GM18498 (cell line): Measurements from ENCODE around the gene GRXCR2.
"Not testable (repeated sequence)": the region's sequence is repeated elsewhere in the genome, so short reads cannot be mapped to it uniquely, and the experiment has no call there.

ENCODE experiments used
- ATAC-seq: cut with Tn5 transposase; IDR thresholded peaks from one replicate; pipeline ENCODE4 v1.9.1; 2021; ENCODE audit warnings: mild to moderate bottlenecking, moderate library complexity; ENCODE audit not compliant: unreplicated experiment

Gene GRXCR2

GRCh38 chr5:145840458-145841132 lies 32.2 kb downstream of the GRXCR2 start:
- no peak for ATAC-seq

DNA sequence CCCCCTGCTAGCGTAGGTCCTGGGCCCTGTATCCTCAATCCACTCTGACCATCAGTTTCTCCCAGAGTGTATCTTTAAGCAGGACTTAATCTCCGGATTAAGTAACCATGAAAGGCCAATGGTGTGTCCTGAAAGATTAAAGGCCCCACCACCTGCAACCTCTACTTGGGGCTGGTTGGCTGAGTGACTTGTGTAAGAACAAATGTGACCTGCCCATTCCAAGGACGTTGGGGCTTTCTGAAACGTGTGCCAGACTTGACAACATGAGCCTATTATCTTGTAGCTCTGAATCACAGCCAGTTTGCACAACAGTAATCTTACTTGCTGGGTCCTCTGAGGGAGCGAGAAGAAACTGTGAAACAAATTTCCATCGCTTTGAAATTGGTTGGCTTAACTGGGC lies 34.5 kb downstream of the GRXCR2 start:
- no peak for ATAC-seq

DNA sequence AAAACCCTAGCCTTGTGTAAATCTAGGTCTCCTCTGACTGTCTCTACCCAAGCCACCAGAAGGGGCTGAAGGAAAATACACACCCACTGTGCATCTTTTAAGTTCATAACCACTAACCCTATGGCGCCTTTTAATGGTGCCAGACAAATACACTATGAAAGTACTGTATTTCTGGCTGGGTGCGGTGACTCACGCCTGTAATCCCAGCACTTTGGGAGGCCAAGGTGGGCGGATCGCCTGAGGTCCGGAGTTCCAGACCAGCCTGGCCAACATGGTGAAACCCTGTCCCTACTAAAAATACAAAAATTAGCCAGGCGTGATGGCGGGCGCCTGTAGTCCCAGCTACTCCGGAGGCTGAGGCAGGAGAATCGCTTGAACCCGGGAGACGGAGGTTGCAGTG lies 36.6 kb downstream of the GRXCR2 start:
- not testable (repeated sequence) for ATAC-seq

GRCh38 chr5:145835848-145836239 lies 37.0 kb downstream of the GRXCR2 start:
- no peak for ATAC-seq

GRCh38 chr5:145834917-145835847 lies 37.6 kb downstream of the GRXCR2 start, which contains the start of gene PRELID2:
PRELID2 (minus strand) TSS chr5:145835342; CDS start chr5:145835251, 91 bp downstream.
- peak; percentile 88 for ATAC-seq

DNA sequence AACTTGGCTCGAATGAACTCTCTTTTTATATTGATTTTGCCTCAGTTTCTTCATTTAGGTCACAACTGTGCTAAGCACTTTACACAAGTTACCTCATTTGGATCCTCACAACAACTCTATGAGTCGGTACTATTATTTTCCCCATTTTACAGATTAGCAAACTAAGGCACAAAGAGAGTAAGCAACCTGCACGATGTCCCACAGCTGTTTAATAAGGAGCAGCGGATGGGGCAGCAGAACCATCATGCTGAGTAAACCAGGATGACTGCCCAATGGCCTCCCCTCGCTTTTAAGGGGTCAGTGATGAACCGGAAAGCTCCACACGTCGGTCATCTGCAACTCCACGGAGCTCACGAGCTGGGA lies 38.3 kb downstream of the GRXCR2 start:
- ATAC-seq: peak; percentile 7

DNA sequence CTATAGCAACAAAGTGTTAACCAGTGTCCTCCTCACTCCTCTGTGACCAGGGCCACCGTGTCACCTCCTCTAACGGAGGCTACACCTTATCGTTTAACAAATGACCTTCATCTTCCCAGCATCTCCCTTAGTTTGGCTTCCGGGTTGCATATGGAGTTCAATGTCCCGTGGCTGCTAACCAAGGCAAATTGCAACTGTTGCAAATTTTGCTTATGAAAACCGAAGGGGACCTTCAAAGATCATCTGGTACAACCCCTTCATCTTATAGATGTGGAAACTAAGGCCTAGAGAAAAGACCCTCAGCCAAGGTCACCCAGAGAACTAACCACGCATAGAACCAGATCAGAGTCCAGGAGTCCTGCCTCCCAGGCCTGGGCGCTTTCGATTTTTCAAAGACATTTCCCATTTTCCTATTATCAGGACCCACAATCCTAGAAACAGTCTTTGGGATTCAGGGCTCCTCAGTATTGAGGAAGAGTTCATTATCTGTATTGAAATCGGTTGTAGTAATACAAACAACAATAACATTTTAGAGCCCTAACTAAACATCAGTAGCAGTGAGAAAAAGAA lies 39.1 kb downstream of the GRXCR2 start:
- ATAC-seq: no peak

DNA sequence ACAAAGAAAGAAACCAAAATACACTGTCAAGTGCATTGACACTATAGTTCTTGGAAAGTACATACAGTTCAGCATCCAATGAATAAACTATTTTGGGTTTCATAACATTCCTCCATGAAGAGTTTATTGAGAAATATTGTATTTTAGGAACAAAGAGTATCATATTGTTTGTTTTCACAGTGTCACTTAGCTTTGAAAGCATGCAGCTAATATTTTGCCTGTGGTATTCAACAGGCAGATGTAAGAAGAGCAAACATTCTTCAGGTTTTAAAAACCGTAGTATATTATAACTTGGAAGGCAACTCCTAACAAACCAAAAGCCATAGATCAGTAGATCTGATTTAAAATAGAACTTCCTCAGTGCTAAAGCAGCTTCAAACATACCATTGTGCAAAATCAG lies 42.2 kb downstream of the GRXCR2 start:
- ATAC-seq: no peak

DNA sequence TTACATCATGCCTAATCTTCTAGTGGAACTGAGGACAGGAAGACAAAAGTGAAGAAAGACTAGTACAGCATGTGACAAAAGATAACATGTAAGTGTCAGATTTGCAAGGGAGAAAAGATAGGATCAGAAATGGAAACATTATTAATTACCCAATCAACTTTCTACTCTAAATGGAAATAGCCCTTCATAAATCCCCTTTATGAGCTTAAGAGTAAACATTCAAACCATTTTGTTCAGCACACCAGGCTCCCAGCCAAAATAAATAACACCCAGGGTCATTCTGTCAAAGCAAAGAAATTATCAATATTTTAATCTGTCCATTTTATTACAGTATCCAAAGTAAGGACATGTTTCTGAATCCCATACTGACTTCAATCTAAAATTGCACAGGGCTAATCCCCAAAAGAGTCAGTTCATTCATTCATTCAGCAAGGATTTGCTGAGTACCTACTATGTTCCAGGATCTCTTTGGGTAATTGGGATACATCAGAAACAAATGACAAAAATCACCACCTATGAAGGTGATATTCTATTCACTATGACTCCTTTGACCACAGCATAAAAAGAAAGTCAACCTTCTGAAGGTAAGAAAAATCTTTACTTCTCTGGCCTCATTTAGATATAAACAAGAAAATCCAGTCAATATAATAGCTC lies 43.0 kb downstream of the GRXCR2 start:
- ATAC-seq: no peak

DNA sequence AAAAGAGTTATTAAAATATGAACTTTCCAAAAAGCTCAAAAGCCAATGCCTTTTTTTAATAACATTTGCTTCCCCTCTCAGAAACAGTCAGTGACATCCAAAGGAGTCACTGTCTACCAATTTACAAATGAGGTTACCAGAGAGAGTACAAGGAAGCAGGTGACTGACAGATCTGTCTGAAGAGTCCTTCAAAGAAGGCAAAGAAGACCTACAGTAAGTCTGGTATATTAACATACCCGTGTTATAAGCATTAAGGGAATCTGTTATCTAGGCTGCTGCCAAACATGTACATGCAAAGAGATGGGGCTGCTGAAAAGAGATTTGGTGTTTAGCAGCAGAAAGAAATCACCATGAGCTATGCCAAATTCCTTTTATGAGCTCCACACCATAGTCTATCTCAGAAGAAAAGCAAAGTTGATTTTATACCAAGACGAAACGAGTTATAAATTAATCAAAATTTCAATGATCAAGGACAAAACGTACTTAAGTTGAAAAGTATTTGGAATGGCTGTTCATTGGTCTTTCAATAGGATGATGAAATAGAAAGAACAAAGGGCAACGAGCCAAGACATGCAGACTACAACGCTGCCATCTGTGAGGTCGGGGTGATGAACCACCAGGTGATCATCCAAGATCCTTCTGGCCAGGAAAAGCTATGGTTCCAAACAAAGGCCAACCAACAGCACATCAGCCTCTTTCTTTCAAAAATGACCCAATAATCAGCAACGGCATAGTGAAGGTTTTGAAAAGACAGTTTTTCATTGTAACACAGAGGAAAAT lies 45.7 kb downstream of the GRXCR2 start:
- no peak for ATAC-seq

DNA sequence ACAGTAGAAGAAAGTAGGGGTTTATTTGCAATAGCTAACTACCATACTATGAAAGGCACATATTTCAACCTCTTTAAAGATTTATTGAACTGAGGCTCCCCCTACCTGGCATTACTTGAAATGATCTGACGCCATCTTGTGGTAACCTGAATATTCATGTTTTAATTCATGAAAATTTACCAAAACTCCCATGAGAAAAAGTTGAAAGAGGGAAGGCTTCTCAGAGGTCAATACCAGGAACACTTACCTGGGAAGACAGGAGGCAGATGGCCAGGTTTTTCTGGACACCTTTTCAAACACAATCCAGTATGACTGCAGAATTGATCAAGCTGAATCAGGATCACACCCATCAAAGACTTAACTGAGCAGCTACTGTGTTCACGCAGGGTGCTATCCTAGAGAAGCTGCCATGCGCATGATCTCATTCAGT lies 47.0 kb downstream of the GRXCR2 start:
- peak; percentile 68 for ATAC-seq

DNA sequence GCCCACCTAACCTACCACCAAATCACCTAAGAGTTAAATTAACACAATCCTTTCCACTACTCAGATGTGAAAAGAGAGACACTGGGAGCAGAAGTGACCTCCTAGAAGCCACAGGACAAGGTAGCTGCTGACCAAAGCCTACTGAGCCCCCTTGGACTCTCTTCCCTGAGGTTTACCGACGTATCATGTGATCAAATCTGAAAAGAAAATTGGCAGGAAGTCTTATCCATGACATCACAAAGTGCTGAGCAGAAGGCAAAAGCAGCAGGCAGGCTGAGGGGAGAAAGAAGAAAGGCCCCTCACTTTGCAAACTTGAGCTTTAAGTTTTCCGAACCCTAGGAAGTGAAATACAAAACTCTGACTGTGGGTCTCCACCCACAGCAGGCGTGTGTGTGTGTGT lies 48.8 kb downstream of the GRXCR2 start:
- no peak for ATAC-seq

DNA sequence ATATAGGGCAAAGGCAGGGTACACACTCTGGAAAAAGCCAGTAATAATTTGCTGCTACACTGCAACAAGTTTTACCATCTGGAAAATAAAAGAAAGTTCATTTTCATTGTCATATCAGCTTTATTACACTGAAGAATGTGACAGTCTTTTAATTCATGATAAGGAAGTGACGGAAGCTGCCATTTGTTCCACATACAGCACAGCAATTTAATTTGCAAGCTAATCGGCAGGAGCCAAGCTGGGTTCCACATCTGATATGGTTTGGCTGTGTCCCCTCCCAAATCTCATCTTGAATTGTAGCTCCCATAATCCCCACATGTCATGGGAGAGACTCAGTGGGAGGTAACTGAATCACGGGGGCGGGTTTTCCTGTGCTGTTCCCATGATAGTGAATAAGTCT lies 54.2 kb downstream of the GRXCR2 start:
- ATAC-seq: no peak

GRCh38 chr5:145812877-145813276 lies 59.9 kb downstream of the GRXCR2 start:
- no peak for ATAC-seq

- no peak for ATAC-seq
These were observed 60.8 kb downstream of the GRXCR2 start for GRCh38 chr5:145811834-145812625.
